ENCODE data around the gene DDRGK1.
"Not testable (repeated sequence)": the region's sequence is repeated elsewhere in the genome, so short reads cannot be mapped to it uniquely, and the experiment has no call there.

DDRGK1 gene

GRCh38 chr20:3210346-3210745 lies 5.9 kb upstream of the DDRGK1 start:
- DNase-seq, result no peak

- no peak for DNase-seq
Measured at GRCh38 chr20:3209946-3210317, 5.5 kb upstream of the DDRGK1 start.

GRCh38 chr20:3209257-3209945 lies 4.9 kb upstream of the DDRGK1 start, which contains the start of gene ITPA:
Gene ITPA, plus strand, starts transcription at chr20:3209498. Its CDS starts 54 bp downstream, at chr20:3209552.
- DNase-seq, result peak; percentile 30

GRCh38 chr20:3208786-3209256 lies 4.3 kb upstream of the DDRGK1 start:
- no peak for DNase-seq

- no peak for DNase-seq
Measured at GRCh38 chr20:3203315-3204123, 963 bp downstream of the DDRGK1 start.

- DNase-seq, result no peak
Measured at GRCh38 chr20:3202965-3203314, 1.5 kb downstream of the DDRGK1 start.

- no peak for DNase-seq
Measured at GRCh38 chr20:3199976-3200755, 4.3 kb downstream of the DDRGK1 start.

- DNase-seq, result no peak
Measured at GRCh38 chr20:3199206-3199605, 5.3 kb downstream of the DDRGK1 start.

- no peak for DNase-seq
Measured at GRCh38 chr20:3195590-3196237, 8.8 kb downstream of the DDRGK1 start.

GRCh38 chr20:3194617-3195280 lies 9.7 kb downstream of the DDRGK1 start:
- no peak for DNase-seq

GRCh38 chr20:3193806-3194616 lies 10.5 kb downstream of the DDRGK1 start:
- no peak for DNase-seq

GRCh38 chr20:3192226-3193015 lies 12.1 kb downstream of the DDRGK1 start:
- DNase-seq, result no peak

- no peak for DNase-seq
Measured at GRCh38 chr20:3190681-3191111, 13.8 kb downstream of the DDRGK1 start.

- DNase-seq, result no peak
Measured at GRCh38 chr20:3189561-3190131, 14.8 kb downstream of the DDRGK1 start.

- no peak for DNase-seq
Measured at GRCh38 chr20:3188823-3189413, 15.6 kb downstream of the DDRGK1 start.

GRCh38 chr20:3187861-3188260 lies 16.6 kb downstream of the DDRGK1 start:
- not testable (repeated sequence) for DNase-seq

- DNase-seq, result no peak
Measured at GRCh38 chr20:3183896-3184612, 20.4 kb downstream of the DDRGK1 start.

- DNase-seq, result not testable (repeated sequence)
Measured at GRCh38 chr20:3182429-3182828, 22.1 kb downstream of the DDRGK1 start.

- no peak for DNase-seq
Measured at GRCh38 chr20:3181270-3181669, 23.2 kb downstream of the DDRGK1 start.

Data from NK-92 treated with Interleukin-12 subunit alpha and Interleukin-12 subunit beta, amount 100 ng/mL, for 24 hours (cell line).